Rectal smooth muscle tissue (tissue), 1 donor: ENCODE measurements around the gene MRGPRD.
A peak's percentile ranks its signal among the peaks of the same experiment; 100 is the strongest.

Experiments used
- H3K27ac ChIP-seq: one replicate; pipeline ENCODE4 v1.7.0; 2013; ENCODE audit warnings: low read depth, low read length, inconsistent platforms
- H3K27me3 ChIP-seq: one replicate; pipeline ENCODE4 v1.7.0; 2013; ENCODE audit warnings: low read length; ENCODE audit not compliant: control insufficient read depth, insufficient read depth
- H3K36me3 ChIP-seq: one replicate; pipeline ENCODE4 v1.7.0; 2013; ENCODE audit warnings: low read length; ENCODE audit not compliant: control insufficient read depth, insufficient read depth
- H3K4me1 ChIP-seq: one replicate; pipeline ENCODE4 v1.7.0; 2013; ENCODE audit warnings: low read length; ENCODE audit not compliant: control insufficient read depth, insufficient read depth
- H3K4me3 ChIP-seq: one replicate; pipeline ENCODE4 v1.7.0; 2013; ENCODE audit warnings: low read length
- H3K9ac ChIP-seq: one replicate; pipeline ENCODE4 v1.7.0; 2013; ENCODE audit warnings: low read length

The MRGPRD gene

DNA sequence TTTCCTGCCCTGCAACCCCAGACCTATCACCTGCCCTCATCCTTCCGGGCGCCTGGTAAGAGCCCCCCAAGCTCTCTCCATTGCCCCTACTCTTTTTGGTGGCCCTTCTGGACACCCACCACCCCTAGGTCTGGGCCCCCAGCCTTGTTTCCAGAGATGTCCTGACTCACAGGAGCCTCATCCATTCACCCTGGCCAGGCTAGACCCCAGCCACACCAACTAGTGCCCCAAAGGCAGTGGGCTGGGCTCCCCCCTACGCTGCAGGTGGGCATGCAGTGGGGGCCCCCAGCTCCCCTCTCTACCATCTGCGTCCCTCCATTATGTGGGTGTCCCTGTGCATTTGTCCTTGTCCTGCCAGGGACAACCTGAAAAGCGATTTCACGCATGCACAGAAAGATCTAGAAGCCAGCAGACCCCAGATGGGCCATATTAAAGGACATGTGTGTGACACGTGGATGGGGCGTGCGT, 30.9 kb upstream of the MRGPRD start:
- Histone ChIP-seq H3K27me3 (peaks cover 3% of the 10 kb centered on the region), H3K9ac (peak overlapping the region; percentile 82), H3K27ac (peak overlapping the region; percentile 99), H3K36me3 (peaks cover 9% of the 10 kb centered on the region), H3K4me3 (peak overlapping the region; percentile 85), H3K4me1 (peaks cover 54% of the 10 kb centered on the region)

- Histone ChIP-seq H3K36me3 (peaks cover 9% of the 10 kb centered on the region), H3K27ac (peak overlapping the region; percentile 99), H3K4me3 (peak overlapping the region; percentile 85), H3K27me3 (peaks cover 3% of the 10 kb centered on the region), H3K9ac (peak overlapping the region; percentile 82), H3K4me1 (peaks cover 56% of the 10 kb centered on the region)
Observed at GRCh38 chr11:69010964-69011623, 30.3 kb upstream of the MRGPRD start.

DNA sequence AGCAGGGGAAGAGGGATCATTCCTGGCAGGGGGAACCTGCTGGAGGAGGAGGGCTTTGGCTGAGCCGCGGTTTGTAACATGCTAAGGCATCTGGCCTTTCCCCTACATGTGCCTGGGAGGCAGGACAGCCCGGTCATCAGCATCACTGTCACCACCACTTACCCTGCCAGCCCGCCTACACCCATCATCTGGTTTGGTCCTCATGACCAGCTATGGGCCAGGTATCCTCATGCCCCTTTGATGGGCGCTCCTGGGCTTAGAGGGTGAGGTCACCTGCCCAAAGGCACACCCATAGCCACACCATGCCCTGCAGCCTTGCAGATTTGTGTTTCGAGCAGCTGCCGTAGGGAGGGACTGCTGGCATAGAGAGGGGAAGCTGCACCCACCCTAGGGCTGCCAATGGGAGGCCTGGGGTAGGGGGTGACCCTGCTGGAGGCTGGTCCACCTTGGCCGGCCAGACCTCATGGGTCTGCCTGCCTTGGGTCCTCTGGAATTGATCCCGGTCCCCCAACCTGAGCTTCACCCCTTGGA, 29.6 kb upstream of the MRGPRD start:
- Histone ChIP-seq H3K4me3 (peak overlapping the region; percentile 70), H3K27ac (peak overlapping the region; percentile 99), H3K27me3 (peaks cover 3% of the 10 kb centered on the region), H3K9ac (no peak overlapping the region), H3K36me3 (peaks cover 9% of the 10 kb centered on the region), H3K4me1 (peaks cover 60% of the 10 kb centered on the region)

GRCh38 chr11:69009441-69010211, 28.8 kb upstream of the MRGPRD start:
- Histone ChIP-seq H3K4me1 (peaks cover 60% of the 10 kb centered on the region), H3K27me3 (peaks cover 3% of the 10 kb centered on the region), H3K4me3 (peak overlapping the region; percentile 70), H3K27ac (peak overlapping the region; percentile 99), H3K36me3 (peaks cover 14% of the 10 kb centered on the region), H3K9ac (no peak overlapping the region)

GRCh38 chr11:69008737-69009440, 28.1 kb upstream of the MRGPRD start:
- peak overlapping the region; percentile 99 for H3K27ac ChIP-seq

DNA sequence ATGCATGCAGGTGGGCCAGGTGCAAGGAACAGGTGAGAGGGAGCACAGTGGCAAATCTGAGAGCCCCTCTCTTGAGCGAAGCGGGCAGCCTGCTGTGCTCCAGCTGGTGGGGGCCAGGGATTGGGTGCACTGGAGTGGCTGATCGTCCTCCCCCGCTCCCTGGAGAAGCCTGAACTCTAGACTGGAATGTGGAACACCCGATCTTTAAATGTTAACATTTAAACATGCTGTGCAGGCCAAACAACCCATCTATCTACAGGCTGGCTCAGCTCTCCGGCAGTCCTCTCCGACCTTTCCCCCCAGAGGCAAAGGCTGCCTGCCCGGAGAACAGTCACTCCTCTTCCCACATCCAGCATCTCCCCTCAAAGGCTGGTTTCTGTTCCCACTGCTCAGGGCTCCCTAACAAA, 27.2 kb upstream of the MRGPRD start:
- H3K4me3 ChIP-seq, result peak overlapping the region; percentile 16
- no peak overlapping the region for H3K9ac ChIP-seq
- H3K27ac ChIP-seq, result peak overlapping the region; percentile 99
- peaks cover 69% of the 10 kb centered on the region for H3K4me1 ChIP-seq
- peaks cover 3% of the 10 kb centered on the region for H3K27me3 ChIP-seq
- peaks cover 25% of the 10 kb centered on the region for H3K36me3 ChIP-seq

More at GRCh38 chr11:69008737-69009440, 28.1 kb upstream of the MRGPRD start:
- peaks cover 3% of the 10 kb centered on the region for H3K27me3 ChIP-seq
- H3K4me1 ChIP-seq, result peaks cover 63% of the 10 kb centered on the region
- peak overlapping the region; percentile 26 for H3K4me3 ChIP-seq
- no peak overlapping the region for H3K9ac ChIP-seq
- H3K36me3 ChIP-seq, result peaks cover 21% of the 10 kb centered on the region

DNA sequence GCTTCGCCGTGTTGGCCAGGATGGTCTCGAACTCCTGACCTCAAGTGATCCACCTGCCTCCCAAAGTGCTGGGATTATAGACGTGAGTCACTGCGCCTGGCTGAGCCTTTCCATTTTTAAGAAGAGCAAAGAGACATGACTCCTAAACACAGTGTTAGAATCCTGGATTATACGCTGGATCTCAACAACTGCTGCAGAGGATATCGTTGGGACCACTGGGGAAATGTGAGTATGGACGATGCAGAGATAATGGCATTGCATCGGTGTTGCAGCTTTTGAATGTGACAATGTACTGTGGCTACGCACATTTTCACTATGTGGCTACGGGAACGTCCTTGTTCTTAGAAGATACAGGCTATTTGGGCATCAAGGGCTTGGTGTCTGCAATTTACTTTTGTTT, 26.0 kb upstream of the MRGPRD start:
- H3K27ac ChIP-seq, result peak overlapping the region; percentile 99
- H3K9ac ChIP-seq, result no peak overlapping the region
- peaks cover 25% of the 10 kb centered on the region for H3K36me3 ChIP-seq
- H3K4me1 ChIP-seq, result peaks cover 80% of the 10 kb centered on the region
- no peak overlapping the region for H3K4me3 ChIP-seq
- no peaks in the 10 kb centered on the region for H3K27me3 ChIP-seq

DNA sequence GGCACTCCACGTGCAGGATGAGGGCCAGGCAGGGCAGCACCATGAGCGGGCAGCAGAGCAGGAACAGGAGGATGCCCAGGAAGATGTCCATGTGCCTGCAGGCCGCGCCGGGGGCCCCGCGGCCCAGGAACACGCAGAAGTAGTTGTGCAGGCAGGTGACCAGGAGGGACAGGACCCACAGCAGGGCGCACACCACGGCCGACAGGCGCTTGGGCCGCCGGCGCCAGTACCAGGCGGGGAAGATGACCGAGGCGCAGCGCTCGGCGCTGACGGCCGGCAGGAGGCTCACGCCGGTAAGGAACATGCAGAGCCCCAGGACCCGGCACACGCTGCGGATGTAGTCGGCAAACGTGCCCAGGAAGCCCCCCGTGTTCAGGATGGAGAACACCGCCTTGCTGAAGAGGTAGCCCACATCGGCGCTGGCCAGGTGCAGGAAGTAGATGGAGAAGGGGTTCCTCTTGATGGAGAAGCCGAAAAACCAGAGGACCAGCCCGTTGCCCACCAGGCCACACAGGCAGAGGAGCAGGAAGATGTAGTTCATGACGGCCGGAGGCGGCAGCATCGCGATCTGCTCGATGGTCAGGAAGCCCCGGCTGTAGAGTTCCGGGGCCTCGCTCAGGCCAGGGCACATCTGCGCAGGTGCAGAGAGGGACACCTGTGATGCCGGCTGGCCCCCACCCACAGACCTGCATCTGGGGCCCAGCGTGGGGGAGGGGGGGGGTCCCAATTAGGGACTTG, 25.0 kb upstream of the MRGPRD start:
- Histone ChIP-seq H3K27ac (peak overlapping the region; percentile 99), H3K36me3 (peaks cover 25% of the 10 kb centered on the region), H3K4me3 (no peak overlapping the region)

GRCh38 chr11:69005183-69005630, 24.4 kb upstream of the MRGPRD start:
- H3K27ac ChIP-seq, result peak overlapping the region; percentile 99
- H3K4me1 ChIP-seq, result peaks cover 91% of the 10 kb centered on the region
- H3K36me3 ChIP-seq, result peaks cover 25% of the 10 kb centered on the region
- no peaks in the 10 kb centered on the region for H3K27me3 ChIP-seq
- H3K4me3 ChIP-seq, result no peak overlapping the region
- no peak overlapping the region for H3K9ac ChIP-seq

More for the DNA sequence above, 25.0 kb upstream of the MRGPRD start:
- Histone ChIP-seq H3K27me3 (no peaks in the 10 kb centered on the region), H3K4me1 (peaks cover 90% of the 10 kb centered on the region), H3K9ac (no peak overlapping the region)

- H3K4me1 ChIP-seq, result peaks cover 89% of the 10 kb centered on the region
- peak overlapping the region; percentile 99 for H3K27ac ChIP-seq
- H3K36me3 ChIP-seq, result peaks cover 25% of the 10 kb centered on the region
- H3K4me3 ChIP-seq, result no peak overlapping the region
- no peaks in the 10 kb centered on the region for H3K27me3 ChIP-seq
- no peak overlapping the region for H3K9ac ChIP-seq
Observed at GRCh38 chr11:69004411-69005182, 23.8 kb upstream of the MRGPRD start.

DNA sequence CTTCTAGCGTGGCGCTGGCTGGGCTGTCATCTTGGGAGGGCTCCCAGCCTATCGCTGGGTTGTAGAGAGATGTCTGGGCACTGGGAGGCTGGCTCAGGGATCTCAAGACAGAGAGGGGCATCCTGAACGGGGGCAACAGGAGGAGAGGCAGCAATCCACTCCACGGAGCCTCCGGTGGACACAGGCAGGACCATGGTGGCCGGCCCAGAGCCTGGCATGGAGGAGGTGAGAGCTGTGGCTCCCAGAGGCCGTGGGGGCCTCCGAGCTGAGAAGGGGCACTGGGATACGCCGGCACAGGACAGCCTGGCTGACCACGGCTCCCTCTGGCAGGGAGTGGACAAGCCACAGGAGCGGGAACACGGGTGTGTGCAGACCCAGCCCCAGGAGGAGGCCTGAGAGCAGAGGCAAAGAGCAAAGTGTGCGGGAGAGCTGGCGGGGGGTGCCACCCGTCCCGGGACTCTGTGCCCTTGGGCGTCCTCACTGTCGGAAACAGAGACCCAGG, 23.1 kb upstream of the MRGPRD start:
- Histone ChIP-seq H3K27me3 (no peaks in the 10 kb centered on the region), H3K4me1 (peaks cover 90% of the 10 kb centered on the region), H3K27ac (peak overlapping the region; percentile 99), H3K36me3 (peaks cover 25% of the 10 kb centered on the region), H3K9ac (no peak overlapping the region), H3K4me3 (no peak overlapping the region)
